Measurements from ENCODE around the gene CARD18.

The CARD18 gene

GRCh38 chr11:105139669-105140068 lies at the start of gene CARD18:
TSS of gene CARD18 (minus strand) at chr11:105139769. CDS start at chr11:105139726, 43 bp downstream.
- CTCF ChIA-PET = no interaction called here
- no peak for TF ChIP-seq CTCF (IDR thresholded peaks at IDR 0.05; ENCODE audit: control extremely low read depth, extremely low read depth, low read depth, missing control alignments)
- no peak for DNase-seq (ENCODE audit: extremely low spot score)
- POLR2A ChIA-PET = no interaction called here

- ChIA-PET CTCF (interaction anchor here (1.9 kb wide), 1 partner anchor 13 kb away, joined by 4 read pairs; no protein-coding TSS in a partner anchor), POLR2A (no interaction called here)
- DNase-seq (ENCODE audit: extremely low spot score) = no peak
- TF ChIP-seq CTCF (IDR thresholded peaks at IDR 0.05; ENCODE audit: control extremely low read depth, extremely low read depth, low read depth, missing control alignments) = no peak
Observed at GRCh38 chr11:105183987-105184386, 44.4 kb upstream of the CARD18 start.

- CTCF ChIA-PET = interaction anchor here (1.9 kb wide), 1 partner anchor 13 kb away, joined by 4 read pairs; no protein-coding TSS in a partner anchor
- TF ChIP-seq CTCF (IDR thresholded peaks at IDR 0.05; ENCODE audit: control extremely low read depth, extremely low read depth, low read depth, missing control alignments) = no peak
- no peak for DNase-seq (ENCODE audit: extremely low spot score)
- POLR2A ChIA-PET = no interaction called here
Observed at GRCh38 chr11:105183426-105183825, 43.9 kb upstream of the CARD18 start.

GRCh38 chr11:105181521-105181920 lies 42.0 kb upstream of the CARD18 start:
- CTCF ChIA-PET = no interaction called here
- POLR2A ChIA-PET = no interaction called here
- TF ChIP-seq CTCF (IDR thresholded peaks at IDR 0.05; ENCODE audit: control extremely low read depth, extremely low read depth, low read depth, missing control alignments) = no peak
- no peak for DNase-seq (ENCODE audit: extremely low spot score)

- ChIA-PET POLR2A (no interaction called here), CTCF (no interaction called here)
- DNase-seq (ENCODE audit: extremely low spot score) = no peak
- TF ChIP-seq CTCF (IDR thresholded peaks at IDR 0.05; ENCODE audit: control extremely low read depth, extremely low read depth, low read depth, missing control alignments) = no peak
Observed at GRCh38 chr11:105181100-105181499, 41.5 kb upstream of the CARD18 start.

- no peak for TF ChIP-seq CTCF (IDR thresholded peaks at IDR 0.05; ENCODE audit: control extremely low read depth, extremely low read depth, low read depth, missing control alignments)
- POLR2A ChIA-PET = no interaction called here
- CTCF ChIA-PET = no interaction called here
- no peak for DNase-seq (ENCODE audit: extremely low spot score)
Observed at GRCh38 chr11:105179542-105180278, 40.1 kb upstream of the CARD18 start.

All from GM10248 (cell line).